ENCODE data around the gene ACAD10.

Gene ACAD10

DNA sequence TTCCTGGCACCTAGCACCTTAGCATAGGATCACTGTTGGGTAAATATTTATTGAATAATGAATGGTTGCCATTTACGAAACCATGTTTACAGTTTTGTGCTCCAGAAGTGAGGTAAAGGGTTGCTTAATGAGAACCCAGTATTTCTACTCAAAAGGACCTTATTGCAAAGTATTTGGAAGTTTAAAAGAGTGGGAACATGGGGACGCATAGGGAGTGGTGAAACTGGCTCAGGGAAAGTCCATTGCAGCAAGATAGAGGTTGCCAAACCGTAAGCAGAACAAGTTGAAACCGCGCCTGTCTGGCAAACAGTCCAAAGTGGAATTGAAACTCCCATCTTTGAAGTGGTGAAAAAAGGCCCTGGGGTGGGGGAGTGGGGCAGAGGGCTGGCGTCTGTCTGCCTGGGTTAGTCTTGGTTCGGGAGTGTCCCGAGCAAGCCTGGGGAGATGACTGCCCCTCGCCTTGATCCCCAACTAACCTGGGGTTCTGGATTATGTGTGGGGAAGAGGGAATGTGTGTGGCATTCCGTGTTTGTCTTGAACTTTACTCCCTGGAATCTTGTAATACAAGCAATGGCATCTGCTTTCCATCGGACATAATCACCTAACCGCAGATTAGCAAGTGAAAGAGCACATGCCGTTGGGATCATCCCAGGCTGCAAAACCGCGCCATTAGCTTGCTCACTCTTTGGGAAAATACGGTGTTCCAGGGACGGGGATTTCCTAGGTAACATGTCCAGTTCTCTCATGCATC is 88.1 kb downstream of the ACAD10 start:
- FAIRE-seq, result no peak
- no peak for DNase-seq (ENCODE audit: insufficient read length, low spot score)

DNA sequence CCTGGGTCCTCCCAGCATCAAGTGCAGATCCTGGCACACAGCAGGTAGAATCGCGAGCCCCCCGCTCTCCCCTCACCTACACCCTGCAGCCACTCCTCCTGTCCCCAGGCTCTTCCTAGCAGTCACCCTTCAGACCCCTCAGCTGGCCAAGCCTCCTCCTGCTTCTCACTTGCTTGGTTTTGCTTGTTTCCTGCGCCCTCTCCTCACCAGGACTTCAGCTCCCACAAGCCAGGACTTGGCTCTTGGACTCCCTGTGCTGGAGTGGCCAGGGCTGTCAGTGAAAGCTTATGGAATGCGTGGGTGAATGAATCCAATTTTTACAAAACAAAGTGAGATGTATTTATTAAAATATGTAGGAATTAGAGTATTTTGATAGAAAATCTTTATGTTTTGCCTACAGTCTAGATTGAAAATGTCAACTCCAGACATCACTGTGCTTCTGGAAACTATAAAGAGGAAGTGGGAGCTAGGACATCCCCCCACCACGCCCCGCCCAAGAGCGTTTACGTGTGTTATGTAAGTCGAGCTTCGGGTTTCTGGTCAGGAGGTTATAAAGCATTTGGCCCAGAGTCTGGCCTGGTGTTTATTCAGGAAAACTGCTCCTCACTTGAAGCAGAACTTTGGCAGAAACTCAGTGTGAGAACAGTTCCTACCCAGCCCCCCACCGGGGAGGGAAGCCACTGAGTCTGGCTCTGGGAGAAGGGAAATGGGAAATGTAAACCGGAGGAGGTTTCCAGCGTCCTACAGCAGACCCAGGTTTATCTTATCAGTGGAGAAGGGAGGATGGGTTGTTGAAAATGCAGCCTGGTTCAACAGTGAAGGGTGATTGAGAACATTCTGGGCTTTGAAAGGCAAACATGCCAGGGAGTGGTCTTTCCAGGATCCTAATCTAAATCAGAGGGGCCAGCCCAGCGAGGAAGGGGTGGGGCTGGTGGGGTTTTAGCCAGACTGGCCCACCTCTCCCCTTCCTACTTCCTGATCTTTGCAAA is 89.6 kb downstream of the ACAD10 start:
- peak; percentile 44 for DNase-seq (ENCODE audit: insufficient read length, low spot score)
- FAIRE-seq, result no peak

GRCh38 chr12:111776836-111777344 is 91.0 kb downstream of the ACAD10 start:
- FAIRE-seq (no peak), DNase-seq (ENCODE audit: insufficient read length, low spot score) (no peak)

GRCh38 chr12:111777345-111778045 is 91.6 kb downstream of the ACAD10 start:
- no peak for FAIRE-seq
- DNase-seq (ENCODE audit: insufficient read length, low spot score), result no peak

DNA sequence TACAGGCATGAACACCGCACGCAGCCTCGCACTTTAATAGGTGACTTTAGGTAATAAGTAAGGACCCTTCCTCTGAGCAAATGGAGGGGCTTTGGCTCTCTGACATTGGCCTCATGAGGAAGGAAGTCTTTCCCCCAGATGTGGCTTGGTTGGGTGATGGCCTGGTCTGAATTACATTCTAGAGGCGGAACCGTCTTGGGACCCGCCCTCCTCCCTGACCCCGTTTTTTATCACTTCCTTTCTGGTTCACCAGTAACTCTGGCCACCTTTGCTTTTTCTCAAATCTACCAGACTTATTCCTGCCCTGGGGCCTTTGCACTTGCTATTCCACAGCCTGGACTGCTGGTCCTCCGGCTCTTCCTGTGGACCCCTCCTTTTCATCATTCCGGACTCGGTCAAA is 94.3 kb downstream of the ACAD10 start:
- no peak for DNase-seq (ENCODE audit: insufficient read length, low spot score)
- no peak for FAIRE-seq

DNA sequence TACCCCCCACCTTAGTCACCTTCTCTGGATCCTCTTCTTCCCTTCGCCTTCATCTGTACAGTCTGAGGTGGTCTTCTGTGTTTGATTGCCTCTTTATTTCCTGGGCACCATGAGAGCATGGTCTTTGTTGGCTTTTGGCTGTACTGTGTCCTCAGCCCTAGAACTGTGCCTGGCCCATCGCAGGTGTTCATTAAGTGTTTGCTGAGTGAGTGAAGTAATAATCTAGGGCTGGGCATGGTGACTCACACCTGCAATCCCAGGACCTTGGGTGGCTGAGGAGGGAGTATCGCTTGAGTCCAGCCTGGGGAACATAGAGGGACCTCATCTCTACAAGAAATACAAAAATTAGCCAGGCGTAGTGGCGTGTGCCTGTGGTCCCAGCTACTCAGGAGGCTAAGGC is 94.8 kb downstream of the ACAD10 start:
- no peak for FAIRE-seq
- DNase-seq (ENCODE audit: insufficient read length, low spot score), result no peak

DNA sequence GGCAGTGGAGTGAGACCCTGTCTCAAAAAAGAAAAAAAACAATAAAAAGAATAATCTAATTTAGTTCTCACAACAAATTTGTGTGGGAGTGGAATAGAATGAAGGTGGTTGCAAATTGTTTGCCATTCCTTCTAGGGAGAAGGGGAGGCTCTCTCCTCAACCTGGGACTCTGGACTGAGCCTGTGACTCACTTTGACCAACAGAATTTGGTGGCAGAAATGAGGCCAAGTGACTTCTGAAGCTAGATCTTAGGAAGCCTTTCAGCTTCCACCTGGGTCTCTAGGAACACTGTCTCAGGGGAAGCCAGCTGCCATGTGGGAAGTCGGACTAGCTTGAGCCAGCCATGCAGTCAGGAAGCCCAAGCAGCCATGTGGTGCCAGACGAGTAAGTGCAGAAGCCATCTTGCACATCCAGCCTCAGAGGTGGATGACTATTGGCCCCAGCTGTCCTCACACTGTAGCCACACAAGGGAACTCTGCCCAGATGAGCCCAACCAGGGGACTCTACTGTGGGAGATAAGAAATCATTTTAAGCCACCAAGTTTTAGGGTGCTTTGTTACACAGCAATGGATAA is 95.3 kb downstream of the ACAD10 start:
- FAIRE-seq (no peak), DNase-seq (ENCODE audit: insufficient read length, low spot score) (no peak)

- FAIRE-seq (no peak), DNase-seq (ENCODE audit: insufficient read length, low spot score) (no peak)
Observed at GRCh38 chr12:111783046-111783445, 97.2 kb downstream of the ACAD10 start.

DNA sequence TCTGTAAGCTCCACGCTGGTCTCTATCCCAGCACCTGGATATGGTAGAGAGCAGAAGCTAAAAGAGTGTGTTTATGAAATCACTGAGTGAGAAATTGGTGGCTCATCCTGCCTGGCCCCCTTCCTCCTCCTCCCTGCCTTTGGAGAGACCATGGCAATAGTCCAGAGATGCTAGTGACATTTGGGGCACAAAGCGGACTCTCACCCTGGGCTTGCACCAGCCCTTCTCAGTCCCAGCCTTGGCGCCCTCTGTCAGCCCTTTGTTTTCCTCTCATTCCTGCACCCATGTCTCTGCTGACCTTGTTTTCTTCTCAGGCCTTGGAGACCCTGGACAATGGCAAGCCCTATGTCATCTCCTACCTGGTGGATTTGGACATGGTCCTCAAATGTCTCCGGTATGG is 99.1 kb downstream of the ACAD10 start:
- no peak for DNase-seq (ENCODE audit: insufficient read length, low spot score)
- FAIRE-seq, result no peak

DNA sequence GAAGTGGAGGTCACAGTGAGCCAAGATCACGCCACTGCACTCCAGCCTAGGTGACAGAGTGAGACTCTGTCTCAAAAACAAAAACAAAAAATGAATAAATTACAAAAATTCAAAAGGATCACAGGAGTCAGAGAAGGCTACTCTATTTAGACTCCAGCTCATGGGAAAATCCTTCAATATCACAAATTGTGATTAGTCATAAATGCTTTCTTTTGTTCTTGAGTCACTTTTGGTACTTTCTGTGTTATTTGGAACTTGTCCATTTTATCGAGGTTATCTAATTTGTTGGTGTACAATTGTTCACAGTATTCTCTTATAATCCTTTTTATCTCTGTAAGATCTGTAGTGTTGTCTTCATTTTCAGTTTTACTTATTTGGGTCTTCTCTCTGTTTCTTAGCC is 99.8 kb downstream of the ACAD10 start:
- FAIRE-seq, result no peak
- DNase-seq (ENCODE audit: insufficient read length, low spot score), result no peak

GRCh38 chr12:111788178-111788654 is 102.4 kb downstream of the ACAD10 start:
- DNase-seq (ENCODE audit: insufficient read length, low spot score) (no peak), FAIRE-seq (no peak)

DNA sequence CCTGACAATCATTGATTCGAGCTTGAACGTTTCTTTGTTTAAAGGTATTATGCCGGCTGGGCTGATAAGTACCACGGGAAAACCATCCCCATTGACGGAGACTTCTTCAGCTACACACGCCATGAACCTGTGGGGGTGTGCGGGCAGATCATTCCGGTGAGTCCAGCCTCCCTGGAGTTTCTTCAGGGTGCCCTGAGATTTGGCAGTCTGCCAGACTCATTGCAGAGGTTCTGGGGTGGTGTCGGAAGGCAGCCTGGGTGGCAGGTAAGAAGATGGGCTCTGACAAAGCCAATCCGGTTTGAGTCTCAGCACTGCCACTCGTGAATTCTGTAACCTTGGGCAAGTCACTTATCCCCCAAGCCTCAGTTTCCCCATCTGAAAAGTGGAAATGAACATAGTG is 103.9 kb downstream of the ACAD10 start:
- FAIRE-seq (no peak), DNase-seq (ENCODE audit: insufficient read length, low spot score) (no peak)

- no peak for DNase-seq (ENCODE audit: insufficient read length, low spot score)
- no peak for FAIRE-seq
Observed at GRCh38 chr12:111791507-111791906, 105.7 kb downstream of the ACAD10 start.

GRCh38 chr12:111792155-111792855 is 106.5 kb downstream of the ACAD10 start:
- FAIRE-seq (no peak), DNase-seq (ENCODE audit: insufficient read length, low spot score) (no peak)

DNA sequence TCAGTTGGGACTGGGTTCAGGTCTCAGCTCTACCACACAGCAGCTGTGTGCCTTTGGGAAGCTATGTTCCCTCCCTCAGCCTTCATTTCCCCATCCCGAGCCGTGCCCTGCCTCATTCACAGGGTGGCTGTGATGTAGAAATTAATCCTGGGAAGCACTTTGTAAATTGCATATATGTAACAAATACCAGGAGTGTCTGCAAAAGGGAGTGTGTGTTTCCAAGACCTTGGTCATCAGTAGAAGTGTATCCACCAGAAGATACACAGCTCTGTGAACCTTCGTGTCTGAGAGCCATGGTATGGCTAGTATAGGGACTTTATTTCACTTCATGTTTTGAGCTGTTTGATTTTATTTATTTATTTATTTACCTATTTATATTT is 107.0 kb downstream of the ACAD10 start:
- no peak for DNase-seq (ENCODE audit: insufficient read length, low spot score)
- FAIRE-seq, result no peak

- DNase-seq (ENCODE audit: insufficient read length, low spot score), result no peak
Observed at GRCh38 chr12:111798182-111798581, 112.3 kb downstream of the ACAD10 start.

GRCh38 chr12:111799758-111800157 is 113.9 kb downstream of the ACAD10 start:
- DNase-seq (ENCODE audit: insufficient read length, low spot score), result no peak

More at GRCh38 chr12:111798182-111798581, 112.3 kb downstream of the ACAD10 start:
- FAIRE-seq, result no peak

DNA sequence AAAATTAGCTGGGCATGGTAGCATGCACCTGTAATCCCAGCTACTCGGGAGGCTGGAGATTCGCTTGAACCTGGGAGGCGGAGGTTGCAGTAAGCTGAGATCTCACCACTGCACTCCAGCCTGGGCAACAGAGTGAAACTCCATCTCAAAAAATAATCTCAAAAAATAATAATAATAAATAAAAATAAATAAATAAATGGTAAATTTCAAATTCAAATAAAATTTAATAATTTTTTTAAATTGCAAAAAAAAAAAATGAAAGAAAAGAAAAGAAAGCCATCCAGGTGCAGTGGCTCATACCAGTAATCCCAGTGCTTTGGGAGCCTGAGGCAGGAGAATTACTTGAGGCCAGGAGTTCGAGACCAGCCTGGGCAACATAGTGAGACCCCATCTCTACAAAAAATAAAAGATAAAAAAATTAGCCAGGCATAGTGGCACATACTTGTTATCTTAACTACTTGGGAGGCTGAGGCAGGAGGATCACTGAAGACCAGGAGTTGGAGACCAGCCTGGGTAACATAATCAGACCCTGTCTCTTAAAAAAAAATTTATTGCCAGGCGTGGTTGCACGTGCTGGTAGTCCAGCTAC is 117.3 kb downstream of the ACAD10 start:
- no peak for FAIRE-seq
- DNase-seq (ENCODE audit: insufficient read length, low spot score), result no peak

More at GRCh38 chr12:111799758-111800157, 113.9 kb downstream of the ACAD10 start:
- FAIRE-seq, result no peak

DNA sequence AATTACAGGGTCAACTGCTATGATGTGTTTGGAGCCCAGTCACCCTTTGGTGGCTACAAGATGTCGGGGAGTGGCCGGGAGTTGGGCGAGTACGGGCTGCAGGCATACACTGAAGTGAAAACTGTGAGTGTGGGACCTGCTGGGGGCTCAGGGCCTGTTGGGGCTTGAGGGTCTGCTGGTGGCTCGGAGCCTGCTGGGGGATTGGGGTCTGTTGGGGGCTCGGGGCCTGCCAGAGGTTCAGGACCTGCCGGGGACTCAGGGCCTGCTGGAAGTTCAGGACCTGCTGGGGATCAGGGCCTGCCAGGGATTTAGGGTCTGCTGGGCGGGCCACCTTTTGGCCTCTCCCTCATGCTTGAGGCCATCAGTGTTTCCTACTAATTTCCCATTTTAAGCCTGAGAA is 118.0 kb downstream of the ACAD10 start:
- no peak for FAIRE-seq

More for the DNA sequence above, 118.0 kb downstream of the ACAD10 start:
- DNase-seq (ENCODE audit: insufficient read length, low spot score), result no peak

All from HTR-8/SVneo (cell line).